ENCODE measurements around the gene RBP7.

DNA sequence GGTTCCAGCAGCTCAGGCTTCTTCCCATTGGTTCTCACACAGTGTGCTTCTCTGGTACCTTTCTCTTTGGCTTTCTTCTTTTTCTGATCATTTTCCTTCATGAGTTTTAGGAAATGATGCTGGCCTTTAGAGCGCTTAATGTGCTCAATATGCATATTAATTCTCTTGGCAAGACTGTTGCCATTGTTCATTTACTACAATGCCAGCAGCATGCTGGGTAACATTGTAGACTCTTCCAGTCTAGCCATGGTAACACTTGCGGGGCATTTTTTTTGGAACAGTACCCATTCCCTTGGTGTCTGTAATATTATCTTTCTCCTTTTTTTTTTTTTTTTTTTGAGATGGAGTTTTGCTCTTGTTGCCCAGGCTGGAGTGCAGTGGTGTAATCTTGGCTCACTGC, 57.4 kb downstream of the RBP7 start:
- no peak for TF ChIP-seq POLR2A (IDR thresholded peaks at IDR 0.05; ENCODE audit: low read depth, low read length)
- TF ChIP-seq, protein P1, sequence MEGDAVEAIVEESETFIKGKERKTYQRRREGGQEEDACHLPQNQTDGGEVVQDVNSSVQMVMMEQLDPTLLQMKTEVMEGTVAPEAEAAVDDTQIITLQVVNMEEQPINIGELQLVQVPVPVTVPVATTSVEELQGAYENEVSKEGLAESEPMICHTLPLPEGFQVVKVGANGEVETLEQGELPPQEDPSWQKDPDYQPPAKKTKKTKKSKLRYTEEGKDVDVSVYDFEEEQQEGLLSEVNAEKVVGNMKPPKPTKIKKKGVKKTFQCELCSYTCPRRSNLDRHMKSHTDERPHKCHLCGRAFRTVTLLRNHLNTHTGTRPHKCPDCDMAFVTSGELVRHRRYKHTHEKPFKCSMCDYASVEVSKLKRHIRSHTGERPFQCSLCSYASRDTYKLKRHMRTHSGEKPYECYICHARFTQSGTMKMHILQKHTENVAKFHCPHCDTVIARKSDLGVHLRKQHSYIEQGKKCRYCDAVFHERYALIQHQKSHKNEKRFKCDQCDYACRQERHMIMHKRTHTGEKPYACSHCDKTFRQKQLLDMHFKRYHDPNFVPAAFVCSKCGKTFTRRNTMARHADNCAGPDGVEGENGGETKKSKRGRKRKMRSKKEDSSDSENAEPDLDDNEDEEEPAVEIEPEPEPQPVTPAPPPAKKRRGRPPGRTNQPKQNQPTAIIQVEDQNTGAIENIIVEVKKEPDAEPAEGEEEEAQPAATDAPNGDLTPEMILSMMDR (IDR thresholded peaks at IDR 0.05; ENCODE audit: extremely low read depth in 1 of 2, insufficient read depth in 1 of 2, low read depth in 1 of 2, low read length in 2 of 2): no peak

Data from endothelial cell of umbilical vein (primary cell).